Mesodermal cell (in vitro differentiated cells): Measurements from ENCODE around the gene LTBP4. TPM values are rescaled to one million over a fixed set of nuclear protein-coding genes. Genes with fewer than 3 reads are reported as not detected.
"Not testable (repeated sequence)": the region's sequence is repeated elsewhere in the genome, so short reads cannot be mapped to it uniquely, and the experiment has no call there.

Source experiments
- H3K27ac ChIP-seq: 2 replicates; pipeline ENCODE4 v1.7.0; 2013; ENCODE audit warnings: mild to moderate bottlenecking, low read depth, low read length, moderate library complexity; ENCODE audit not compliant: severe bottlenecking
- H3K36me3 ChIP-seq: 2 replicates; pipeline ENCODE4 v1.7.1; 2013; ENCODE audit warnings: mild to moderate bottlenecking, low read length, moderate library complexity; ENCODE audit not compliant: control insufficient read depth, insufficient read depth
- H3K4me1 ChIP-seq: one replicate; pipeline ENCODE4 v1.7.1; 2013; ENCODE audit warnings: mild to moderate bottlenecking, low read length; ENCODE audit not compliant: insufficient read depth, control insufficient read depth, poor library complexity, severe bottlenecking
- H3K4me3 ChIP-seq: 2 replicates; pipeline ENCODE4 v1.7.0; 2013; ENCODE audit warnings: low read length, control low read depth, mild to moderate bottlenecking; ENCODE audit not compliant: insufficient read depth, poor library complexity, severe bottlenecking; ENCODE audit errors: extremely low read depth
- H3K9me3 ChIP-seq: 2 replicates; pipeline ENCODE4 v1.7.1; 2013; ENCODE audit warnings: mild to moderate bottlenecking, low read length, moderate library complexity; ENCODE audit not compliant: control insufficient read depth
- whole genome bisulfite sequencing, 2 experiments: methylation state at CpG; one replicate each; pipeline ENCODE4 v1.1.5; 2013; ENCODE audit warnings: missing lambda C conversion rate in 2 of 2; ENCODE audit not compliant: insufficient coverage in 2 of 2; 5-methylcytosine and 5-hydroxymethylcytosine counted together
- polyA plus RNA-seq, 2 experiments: library from polyadenylated mRNA; stranded (reverse); fragments of 50-300 nt; gene quantifications; one replicate each; pipeline ENCODE4 v1.2.3, GENCODE V29; 2013

The LTBP4 gene
- 141 TPM for polyA plus RNA-seq (2013, experiment 1 of 2)
- polyA plus RNA-seq (2013, experiment 2 of 2) = 112 TPM

- Histone ChIP-seq H3K27ac (no peak within 1 kb of the TSS), H3K4me3 (peak within 1 kb of the TSS; percentile 27), H3K36me3 (no peaks in the 10 kb centered on the region), H3K9me3 (no peaks in the 10 kb centered on the region), H3K4me1 (peaks cover 27% of the 10 kb centered on the region)
- 7 to 10% methylated on average over 23 to 26 of the region's 82 CpGs for WGBS, 2 experiments
Observed at GRCh38 chr19:40601134-40601974, at the start of gene LTBP4. TSS of gene LTBP4 (plus strand) at chr19:40601369. CDS start at chr19:40601388, 19 bp downstream.

GRCh38 chr19:40552848-40553247 lies 48.3 kb upstream of the LTBP4 start:
- Histone ChIP-seq H3K4me1 (no peaks in the 10 kb centered on the region), H3K9me3 (no peaks in the 10 kb centered on the region), H3K4me3 (no peak overlapping the region), H3K27ac (no peak overlapping the region), H3K36me3 (no peaks in the 10 kb centered on the region)
- WGBS, 2 experiments = 95 to 96% methylated on average over 2 of the region's 3 CpGs

- no peak overlapping the region for H3K4me3 ChIP-seq
- no peak overlapping the region for H3K27ac ChIP-seq
- H3K36me3 ChIP-seq = no peaks in the 10 kb centered on the region
- 30 to 35% methylated on average over 46 to 54 of the region's 69 CpGs for WGBS, 2 experiments
- no peaks in the 10 kb centered on the region for H3K4me1 ChIP-seq
- H3K9me3 ChIP-seq = no peaks in the 10 kb centered on the region
Observed at GRCh38 chr19:40553885-40554857, 47.0 kb upstream of the LTBP4 start.

- Histone ChIP-seq H3K36me3 (no peaks in the 10 kb centered on the region), H3K4me1 (no peaks in the 10 kb centered on the region), H3K27ac (no peak overlapping the region), H3K9me3 (no peaks in the 10 kb centered on the region), H3K4me3 (no peak overlapping the region)
- 82 to 83% methylated on average over 15 to 16 of the region's 17 CpGs for WGBS, 2 experiments
Observed at GRCh38 chr19:40555978-40556689, 45.0 kb upstream of the LTBP4 start.

- Histone ChIP-seq H3K4me3 (no peak overlapping the region), H3K36me3 (no peaks in the 10 kb centered on the region), H3K27ac (no peak overlapping the region), H3K9me3 (no peaks in the 10 kb centered on the region), H3K4me1 (no peaks in the 10 kb centered on the region)
- WGBS, 2 experiments = 81 to 83% methylated on average over 23 to 24 of the region's 24 CpGs
Observed at GRCh38 chr19:40556953-40557530, 44.1 kb upstream of the LTBP4 start.

- Histone ChIP-seq H3K9me3 (no peaks in the 10 kb centered on the region), H3K36me3 (no peaks in the 10 kb centered on the region), H3K4me3 (no peak overlapping the region), H3K27ac (no peak overlapping the region), H3K4me1 (no peaks in the 10 kb centered on the region)
- WGBS, 2 experiments = 93 to 100% methylated on average over 1 to 3 of the region's 3 CpGs
Observed at GRCh38 chr19:40559394-40559793, 41.8 kb upstream of the LTBP4 start.

- Histone ChIP-seq H3K36me3 (no peaks in the 10 kb centered on the region), H3K9me3 (no peaks in the 10 kb centered on the region), H3K27ac (no peak overlapping the region), H3K4me1 (no peaks in the 10 kb centered on the region), H3K4me3 (no peak overlapping the region)
- WGBS, 2 experiments = 73 to 79% methylated on average over 19 to 20 of the region's 20 CpGs
Observed at GRCh38 chr19:40560092-40560507, 41.1 kb upstream of the LTBP4 start.

GRCh38 chr19:40561947-40562346 lies 39.2 kb upstream of the LTBP4 start:
- H3K4me3 ChIP-seq = no peak overlapping the region
- no peak overlapping the region for H3K27ac ChIP-seq
- no peaks in the 10 kb centered on the region for H3K36me3 ChIP-seq
- H3K4me1 ChIP-seq = no peaks in the 10 kb centered on the region
- 71 to 82% methylated on average over 4 of the region's 4 CpGs for WGBS, 2 experiments
- H3K9me3 ChIP-seq = no peaks in the 10 kb centered on the region

- H3K27ac ChIP-seq, H3K36me3 ChIP-seq, H3K4me3 ChIP-seq, H3K4me1 ChIP-seq, H3K9me3 ChIP-seq: not testable (repeated sequence)
- 80 to 82% methylated on average over 1 of the region's 1 CpG for WGBS, 2 experiments
Observed at GRCh38 chr19:40564535-40564934, 36.6 kb upstream of the LTBP4 start.

- peaks cover 2% of the 10 kb centered on the region for H3K4me1 ChIP-seq
- no peaks in the 10 kb centered on the region for H3K36me3 ChIP-seq
- WGBS, 2 experiments = 90% methylated on average over 6 of the region's 7 CpGs; no CpG with 5 or more reads in 1 of the 2 experiments
- H3K4me3 ChIP-seq = no peak overlapping the region
- no peak overlapping the region for H3K27ac ChIP-seq
- no peaks in the 10 kb centered on the region for H3K9me3 ChIP-seq
Observed at GRCh38 chr19:40565355-40565754, 35.8 kb upstream of the LTBP4 start.
